Prostate gland (tissue), 2 donors: ENCODE results near the gene ANXA2R.

Experiments
- POLR2A ChIP-seq: fragments of 450-650 bp; IDR thresholded peaks from one replicate; pipeline ENCODE4 v1.6.1; 2016; ENCODE audit warnings: antibody characterized with exemption, mild to moderate bottlenecking
- POLR2AphosphoS5 ChIP-seq: sonication (generic); formaldehyde crosslinking; IDR thresholded peaks from one replicate; pipeline ENCODE4 v1.6.1; 2017; ENCODE audit warnings: antibody characterized with exemption
- TF ChIP-seq, protein P1 (sequence below), 4 experiments: fragments of 200-600 bp in 2 of 4; fragments of 450-650 bp in 2 of 4; sonication (generic) in 2 of 4; IDR thresholded peaks; 1 replicate in 3 of 4; 2 replicates in 1 of 4; pipeline ENCODE4 v1.5.1; 2016 to 2019; ENCODE audit warnings: antibody characterized with exemption in 4 of 4, mild to moderate bottlenecking in 2 of 4, moderate library complexity in 2 of 4

DNA sequence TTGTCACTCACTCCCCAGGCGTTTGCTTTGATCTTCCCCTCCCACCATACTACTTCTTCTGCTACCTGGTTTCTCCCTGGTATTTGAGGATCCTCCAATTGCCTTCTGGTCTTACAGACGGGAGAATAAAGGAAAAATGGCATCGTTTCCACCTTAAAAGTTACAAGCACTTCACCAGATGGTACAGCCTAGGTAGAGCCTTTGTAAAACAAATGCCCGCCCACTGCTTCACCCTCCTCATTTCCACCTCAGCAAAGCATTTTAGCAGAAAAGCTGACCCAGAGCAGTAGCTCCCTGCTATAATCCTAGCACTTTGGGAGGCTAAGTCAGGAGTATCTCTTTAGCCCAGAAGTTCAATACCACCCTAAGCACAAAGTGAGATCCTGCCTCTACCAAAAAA lies 5.1 kb upstream of the ANXA2R start:
- TF ChIP-seq, protein P1, sequence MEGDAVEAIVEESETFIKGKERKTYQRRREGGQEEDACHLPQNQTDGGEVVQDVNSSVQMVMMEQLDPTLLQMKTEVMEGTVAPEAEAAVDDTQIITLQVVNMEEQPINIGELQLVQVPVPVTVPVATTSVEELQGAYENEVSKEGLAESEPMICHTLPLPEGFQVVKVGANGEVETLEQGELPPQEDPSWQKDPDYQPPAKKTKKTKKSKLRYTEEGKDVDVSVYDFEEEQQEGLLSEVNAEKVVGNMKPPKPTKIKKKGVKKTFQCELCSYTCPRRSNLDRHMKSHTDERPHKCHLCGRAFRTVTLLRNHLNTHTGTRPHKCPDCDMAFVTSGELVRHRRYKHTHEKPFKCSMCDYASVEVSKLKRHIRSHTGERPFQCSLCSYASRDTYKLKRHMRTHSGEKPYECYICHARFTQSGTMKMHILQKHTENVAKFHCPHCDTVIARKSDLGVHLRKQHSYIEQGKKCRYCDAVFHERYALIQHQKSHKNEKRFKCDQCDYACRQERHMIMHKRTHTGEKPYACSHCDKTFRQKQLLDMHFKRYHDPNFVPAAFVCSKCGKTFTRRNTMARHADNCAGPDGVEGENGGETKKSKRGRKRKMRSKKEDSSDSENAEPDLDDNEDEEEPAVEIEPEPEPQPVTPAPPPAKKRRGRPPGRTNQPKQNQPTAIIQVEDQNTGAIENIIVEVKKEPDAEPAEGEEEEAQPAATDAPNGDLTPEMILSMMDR (IDR thresholded peaks at IDR 0.05): no peak
- TF ChIP-seq POLR2AphosphoS5: no peak
- no peak for TF ChIP-seq POLR2A
